ENCODE results near the gene PTGFRN.

Gene PTGFRN

DNA sequence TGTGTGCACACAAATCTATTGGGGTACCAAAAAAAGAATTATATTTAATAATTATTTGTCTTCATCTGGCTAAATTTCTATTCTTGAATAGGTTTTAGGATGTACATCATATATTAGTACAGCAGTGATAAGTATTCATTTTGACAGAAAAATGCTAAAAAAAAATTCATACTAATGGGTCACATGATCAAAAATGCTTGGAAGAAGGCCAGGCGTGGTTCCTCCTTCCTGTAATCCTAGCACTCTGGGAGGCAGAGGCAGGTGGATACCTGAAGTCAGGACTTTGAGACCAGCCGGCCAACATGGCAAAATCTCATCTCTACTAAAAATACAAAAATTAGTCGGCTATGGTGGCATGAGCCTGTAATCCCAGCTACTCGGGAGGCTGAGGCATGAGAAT is 26.9 kb upstream of the PTGFRN start:
- TF ChIP-seq, protein P1, sequence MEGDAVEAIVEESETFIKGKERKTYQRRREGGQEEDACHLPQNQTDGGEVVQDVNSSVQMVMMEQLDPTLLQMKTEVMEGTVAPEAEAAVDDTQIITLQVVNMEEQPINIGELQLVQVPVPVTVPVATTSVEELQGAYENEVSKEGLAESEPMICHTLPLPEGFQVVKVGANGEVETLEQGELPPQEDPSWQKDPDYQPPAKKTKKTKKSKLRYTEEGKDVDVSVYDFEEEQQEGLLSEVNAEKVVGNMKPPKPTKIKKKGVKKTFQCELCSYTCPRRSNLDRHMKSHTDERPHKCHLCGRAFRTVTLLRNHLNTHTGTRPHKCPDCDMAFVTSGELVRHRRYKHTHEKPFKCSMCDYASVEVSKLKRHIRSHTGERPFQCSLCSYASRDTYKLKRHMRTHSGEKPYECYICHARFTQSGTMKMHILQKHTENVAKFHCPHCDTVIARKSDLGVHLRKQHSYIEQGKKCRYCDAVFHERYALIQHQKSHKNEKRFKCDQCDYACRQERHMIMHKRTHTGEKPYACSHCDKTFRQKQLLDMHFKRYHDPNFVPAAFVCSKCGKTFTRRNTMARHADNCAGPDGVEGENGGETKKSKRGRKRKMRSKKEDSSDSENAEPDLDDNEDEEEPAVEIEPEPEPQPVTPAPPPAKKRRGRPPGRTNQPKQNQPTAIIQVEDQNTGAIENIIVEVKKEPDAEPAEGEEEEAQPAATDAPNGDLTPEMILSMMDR (IDR thresholded peaks at IDR 0.05) = no peak

GRCh38 chr1:116886291-116886878 is 23.3 kb upstream of the PTGFRN start:
- TF ChIP-seq, protein P1 (IDR thresholded peaks at IDR 0.05) = no peak

GRCh38 chr1:116887212-116887611 is 22.5 kb upstream of the PTGFRN start:
- TF ChIP-seq, protein P1 (IDR thresholded peaks at IDR 0.05) = no peak

DNA sequence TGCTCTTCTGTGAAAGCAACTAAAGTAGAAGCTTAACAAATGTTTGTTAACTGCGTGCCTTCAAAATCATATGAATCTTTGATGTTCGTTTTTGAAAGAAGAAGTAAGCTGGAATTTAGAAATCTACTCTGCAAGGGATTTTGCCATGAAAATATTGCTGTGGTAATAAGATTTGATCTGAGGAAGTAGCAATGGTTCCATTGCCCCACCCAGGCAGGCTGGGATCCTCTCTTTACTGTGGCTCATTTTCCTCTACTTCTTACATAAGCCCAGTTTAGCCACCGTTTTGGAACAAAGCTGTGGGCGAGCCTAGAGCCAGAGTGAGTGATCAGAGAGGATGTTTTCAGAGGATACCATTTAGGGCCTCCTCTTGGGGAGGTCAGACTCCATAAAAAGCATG is 20.3 kb upstream of the PTGFRN start:
- TF ChIP-seq, protein P1 (IDR thresholded peaks at IDR 0.05) = no peak

DNA sequence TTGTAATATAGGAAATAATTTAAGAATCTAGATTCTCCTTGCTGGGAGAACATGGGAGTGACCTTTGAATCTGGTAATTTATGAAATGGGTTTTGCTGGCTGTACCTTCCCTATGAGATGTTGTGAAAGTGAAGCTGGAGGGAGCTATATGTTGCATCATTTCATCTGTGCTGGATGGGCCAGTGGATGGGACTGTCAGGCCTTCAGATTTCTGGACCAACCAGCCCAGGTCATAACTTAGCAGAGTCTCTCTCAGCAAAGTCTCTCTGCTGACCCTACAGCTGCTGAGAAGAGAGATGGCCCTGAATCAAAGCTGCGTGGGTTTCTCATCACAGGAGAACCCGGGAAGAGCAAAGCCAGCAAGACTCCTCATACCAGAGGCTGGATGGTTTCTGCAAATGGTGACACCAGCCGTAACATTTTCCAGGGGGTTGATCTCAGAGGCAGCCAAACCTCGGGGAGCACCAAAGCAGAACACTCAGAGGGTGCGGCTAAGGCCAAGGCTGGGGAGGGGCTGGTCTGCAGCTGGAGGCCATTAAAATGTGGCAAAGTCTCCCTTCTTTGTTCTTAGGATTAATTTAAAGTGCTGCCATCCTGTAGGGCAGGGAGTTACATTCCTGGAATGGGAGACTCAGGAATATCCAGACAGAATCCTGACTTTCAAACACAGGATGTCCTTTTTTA is 18.2 kb upstream of the PTGFRN start:
- TF ChIP-seq, protein P1 (IDR thresholded peaks at IDR 0.05) = no peak

DNA sequence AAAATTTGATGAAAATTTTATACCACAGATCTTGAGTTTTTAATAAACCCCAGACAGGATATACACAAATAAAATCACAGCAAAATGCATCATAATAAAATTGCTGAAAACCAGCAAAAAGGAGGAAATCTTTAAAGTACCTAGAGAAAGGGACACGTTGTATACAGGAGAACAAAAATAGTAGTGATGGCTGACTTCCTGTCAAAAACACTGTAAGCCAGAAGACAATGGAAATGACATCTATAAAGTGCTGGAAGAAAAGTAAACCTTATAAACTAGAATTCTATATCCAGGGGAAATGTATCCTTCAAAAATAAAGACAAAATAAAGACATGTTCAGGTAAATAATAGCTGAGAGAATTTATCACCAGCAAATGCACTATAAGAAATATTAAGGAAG is 14.6 kb upstream of the PTGFRN start:
- TF ChIP-seq, protein P1 (IDR thresholded peaks at IDR 0.05) = no peak

DNA sequence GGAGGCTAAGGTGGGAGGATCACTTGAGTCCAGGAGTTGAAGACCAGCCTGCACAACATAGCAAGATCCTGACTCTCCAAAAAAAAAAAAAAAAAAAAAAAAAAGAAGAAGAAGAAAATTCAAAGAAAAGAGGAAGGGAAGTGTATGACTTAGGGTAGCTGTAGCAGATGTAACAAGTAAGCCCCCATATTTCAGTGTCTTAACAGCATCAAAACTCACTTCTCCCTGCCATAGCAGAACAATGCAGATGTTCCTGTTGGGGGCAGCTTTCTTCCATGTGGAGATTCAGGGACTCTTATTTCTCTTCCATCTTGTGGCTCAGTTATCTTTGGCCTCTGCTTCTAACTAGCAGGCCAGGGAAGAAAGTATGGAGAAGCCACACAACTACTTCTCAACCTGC is 10.2 kb upstream of the PTGFRN start:
- TF ChIP-seq, protein P1 (IDR thresholded peaks at IDR 0.05) = no peak
